ENCODE measurements around the gene RHOBTB3.

The RHOBTB3 gene

GRCh38 chr5:95718738-95719137 lies 12.4 kb upstream of the RHOBTB3 start:
- Histone ChIP-seq H3K36me3 (ENCODE audit: control insufficient read depth, insufficient read depth, low read length) (no peaks in the 10 kb centered on the region), H3K4me1 (ENCODE audit: control insufficient read depth, insufficient read depth, low read length) (peaks cover 9% of the 10 kb centered on the region), H3K9ac (ENCODE audit: low read length) (no peak overlapping the region), H3K4me3 (ENCODE audit: low read length) (no peak overlapping the region), H3K27me3 (ENCODE audit: control insufficient read depth, insufficient read depth, low read length) (no peaks in the 10 kb centered on the region), H3K27ac (ENCODE audit: low read depth, low read length) (no peak overlapping the region)

- peak overlapping the region; percentile 32 for H3K27ac ChIP-seq (ENCODE audit: low read depth, low read length)
- no peaks in the 10 kb centered on the region for H3K36me3 ChIP-seq (ENCODE audit: control insufficient read depth, insufficient read depth, low read length)
- H3K4me1 ChIP-seq (ENCODE audit: control insufficient read depth, insufficient read depth, low read length): peaks cover 9% of the 10 kb centered on the region
- no peak overlapping the region for H3K9ac ChIP-seq (ENCODE audit: low read length)
- no peaks in the 10 kb centered on the region for H3K27me3 ChIP-seq (ENCODE audit: control insufficient read depth, insufficient read depth, low read length)
- no peak overlapping the region for H3K4me3 ChIP-seq (ENCODE audit: low read length)
Measured at GRCh38 chr5:95720094-95720786, 10.9 kb upstream of the RHOBTB3 start.

- H3K27me3 ChIP-seq (ENCODE audit: control insufficient read depth, insufficient read depth, low read length): no peaks in the 10 kb centered on the region
- peaks cover 9% of the 10 kb centered on the region for H3K4me1 ChIP-seq (ENCODE audit: control insufficient read depth, insufficient read depth, low read length)
- no peaks in the 10 kb centered on the region for H3K36me3 ChIP-seq (ENCODE audit: control insufficient read depth, insufficient read depth, low read length)
- H3K9ac ChIP-seq (ENCODE audit: low read length): no peak overlapping the region
- H3K4me3 ChIP-seq (ENCODE audit: low read length): no peak overlapping the region
- H3K27ac ChIP-seq (ENCODE audit: low read depth, low read length): no peak overlapping the region
Measured at GRCh38 chr5:95721582-95722295, 9.4 kb upstream of the RHOBTB3 start.

GRCh38 chr5:95723632-95724369 lies 7.3 kb upstream of the RHOBTB3 start:
- no peak overlapping the region for H3K27ac ChIP-seq (ENCODE audit: low read depth, low read length)
- H3K9ac ChIP-seq (ENCODE audit: low read length): no peak overlapping the region
- H3K4me3 ChIP-seq (ENCODE audit: low read length): no peak overlapping the region
- H3K4me1 ChIP-seq (ENCODE audit: control insufficient read depth, insufficient read depth, low read length): peaks cover 9% of the 10 kb centered on the region
- H3K36me3 ChIP-seq (ENCODE audit: control insufficient read depth, insufficient read depth, low read length): no peaks in the 10 kb centered on the region
- H3K27me3 ChIP-seq (ENCODE audit: control insufficient read depth, insufficient read depth, low read length): no peaks in the 10 kb centered on the region

- peaks cover 9% of the 10 kb centered on the region for H3K4me1 ChIP-seq (ENCODE audit: control insufficient read depth, insufficient read depth, low read length)
- no peak overlapping the region for H3K9ac ChIP-seq (ENCODE audit: low read length)
- H3K27me3 ChIP-seq (ENCODE audit: control insufficient read depth, insufficient read depth, low read length): no peaks in the 10 kb centered on the region
- no peaks in the 10 kb centered on the region for H3K36me3 ChIP-seq (ENCODE audit: control insufficient read depth, insufficient read depth, low read length)
- H3K27ac ChIP-seq (ENCODE audit: low read depth, low read length): peak overlapping the region; percentile 8
- H3K4me3 ChIP-seq (ENCODE audit: low read length): no peak overlapping the region
Measured at GRCh38 chr5:95725071-95725820, 5.9 kb upstream of the RHOBTB3 start.

GRCh38 chr5:95725937-95726810 lies 5.0 kb upstream of the RHOBTB3 start:
- Histone ChIP-seq H3K27ac (ENCODE audit: low read depth, low read length) (peak overlapping the region; percentile 1), H3K9ac (ENCODE audit: low read length) (no peak overlapping the region), H3K4me1 (ENCODE audit: control insufficient read depth, insufficient read depth, low read length) (peaks cover 8% of the 10 kb centered on the region), H3K36me3 (ENCODE audit: control insufficient read depth, insufficient read depth, low read length) (no peaks in the 10 kb centered on the region), H3K27me3 (ENCODE audit: control insufficient read depth, insufficient read depth, low read length) (no peaks in the 10 kb centered on the region), H3K4me3 (ENCODE audit: low read length) (no peak overlapping the region)

GRCh38 chr5:95726811-95727763 lies 4.0 kb upstream of the RHOBTB3 start:
- no peaks in the 10 kb centered on the region for H3K27me3 ChIP-seq (ENCODE audit: control insufficient read depth, insufficient read depth, low read length)
- H3K4me1 ChIP-seq (ENCODE audit: control insufficient read depth, insufficient read depth, low read length): peaks cover 6% of the 10 kb centered on the region
- H3K4me3 ChIP-seq (ENCODE audit: low read length): no peak overlapping the region
- H3K9ac ChIP-seq (ENCODE audit: low read length): no peak overlapping the region
- H3K27ac ChIP-seq (ENCODE audit: low read depth, low read length): no peak overlapping the region
- no peaks in the 10 kb centered on the region for H3K36me3 ChIP-seq (ENCODE audit: control insufficient read depth, insufficient read depth, low read length)

- Histone ChIP-seq H3K9ac (ENCODE audit: low read length) (no peak overlapping the region), H3K4me3 (ENCODE audit: low read length) (no peak overlapping the region), H3K36me3 (ENCODE audit: control insufficient read depth, insufficient read depth, low read length) (no peaks in the 10 kb centered on the region), H3K27ac (ENCODE audit: low read depth, low read length) (peak overlapping the region; percentile 22), H3K27me3 (ENCODE audit: control insufficient read depth, insufficient read depth, low read length) (no peaks in the 10 kb centered on the region), H3K4me1 (ENCODE audit: control insufficient read depth, insufficient read depth, low read length) (peaks cover 9% of the 10 kb centered on the region)
Measured at GRCh38 chr5:95727764-95728191, 3.4 kb upstream of the RHOBTB3 start.

- H3K27me3 ChIP-seq (ENCODE audit: control insufficient read depth, insufficient read depth, low read length): no peaks in the 10 kb centered on the region
- H3K36me3 ChIP-seq (ENCODE audit: control insufficient read depth, insufficient read depth, low read length): no peaks in the 10 kb centered on the region
- no peak overlapping the region for H3K27ac ChIP-seq (ENCODE audit: low read depth, low read length)
- no peak overlapping the region for H3K4me3 ChIP-seq (ENCODE audit: low read length)
- peaks cover 4% of the 10 kb centered on the region for H3K4me1 ChIP-seq (ENCODE audit: control insufficient read depth, insufficient read depth, low read length)
- H3K9ac ChIP-seq (ENCODE audit: low read length): no peak overlapping the region
Measured at GRCh38 chr5:95728494-95729114, 2.5 kb upstream of the RHOBTB3 start.

GRCh38 chr5:95729115-95730010 lies 1.8 kb upstream of the RHOBTB3 start:
- Histone ChIP-seq H3K27me3 (ENCODE audit: control insufficient read depth, insufficient read depth, low read length) (no peaks in the 10 kb centered on the region), H3K27ac (ENCODE audit: low read depth, low read length) (peak overlapping the region; percentile 96), H3K4me3 (ENCODE audit: low read length) (no peak overlapping the region), H3K36me3 (ENCODE audit: control insufficient read depth, insufficient read depth, low read length) (no peaks in the 10 kb centered on the region), H3K9ac (ENCODE audit: low read length) (no peak overlapping the region), H3K4me1 (ENCODE audit: control insufficient read depth, insufficient read depth, low read length) (peaks cover 11% of the 10 kb centered on the region)

Data from rectal smooth muscle tissue (tissue), 1 donor.